HepG2 (cell line): ENCODE results near the gene TRAK1. TPM values are rescaled to one million over a fixed set of nuclear protein-coding genes. Genes with fewer than 3 reads are reported as not detected.

Experiments
- ATAC-seq: fragments of 200-7000 bp; cut with Tn5 transposase; 3 replicates; pipeline ENCODE4 v1.9.1; 2020; ENCODE audit warnings: mild to moderate bottlenecking, moderate library complexity
- BruUV-seq: library from RNA; stranded (reverse); fragments of 400-500 nt; replicated peaks from 2 replicates; lab custom pipeline; 2021; lab: Mats Ljungman, UMichigan
- CTCF ChIA-PET: fragments of 300-600 bp; formaldehyde crosslinking; extraction: SDS; loops from one replicate; lab custom pipeline; 2021; ENCODE audit warnings: low total read pairs, inconsistent platforms, low intra/inter-chr PET ratio; lab: Yijun Ruan, JAX
- POLR2A ChIA-PET: fragments of 350-600 bp; sonication (Branson Sonifier 250); formaldehyde crosslinking; loops from one replicate; lab custom pipeline; 2020; ENCODE audit warnings: antibody characterized with exemption, inconsistent platforms; lab: Yijun Ruan, JAX
- DNase-seq: peaks from one replicate; pipeline ENCODE4 v3.0.0-alpha.2; 2015; ENCODE audit warnings: low spot score
- FAIRE-seq: peaks from 3 replicates; lab custom pipeline; 2011; peaks lifted over from hg19 to GRCh38; lab: Jason Lieb, UNC
- H2AFZ ChIP-seq: one replicate; pipeline ENCODE4 v1.6.1; 2011; ENCODE audit warnings: low read length, inconsistent platforms
- H3K27ac ChIP-seq: fragments of 300-600 bp; 3 replicates; pipeline ENCODE4 v1.8.0; 2011; ENCODE audit warnings: mixed run types, mild to moderate bottlenecking, mixed read lengths, low read length, inconsistent platforms; ENCODE audit not compliant: insufficient read depth; ENCODE audit errors: extremely low read length
- H3K27me3 ChIP-seq, 2 experiments: fragments of 200-600 bp in 1 of 2; 2 replicates in 1 of 2; 3 replicates in 1 of 2; pipeline versions ENCODE4 v1.6.0 to v1.8.0; 2011; ENCODE audit warnings: low read length in 2 of 2, mild to moderate bottlenecking in 2 of 2, moderate library complexity in 2 of 2, inconsistent platforms in 1 of 2; ENCODE audit not compliant: insufficient read depth in 2 of 2, control insufficient read depth in 1 of 2
- H3K36me3 ChIP-seq, 2 experiments: fragments of 200-600 bp in 1 of 2; replicated peaks in 1 of 2; 2 replicates in 1 of 2; 3 replicates in 1 of 2; pipeline versions ENCODE4 v1.5.1 to v1.8.0; 2011; ENCODE audit warnings: low read length in 2 of 2, inconsistent platforms in 1 of 2; ENCODE audit not compliant: insufficient read depth in 2 of 2, control insufficient read depth in 1 of 2
- H3K4me1 ChIP-seq: 2 replicates; pipeline ENCODE4 v1.5.1; 2012; ENCODE audit warnings: low read length, inconsistent platforms; ENCODE audit not compliant: insufficient read depth
- H3K4me2 ChIP-seq: 2 replicates; pipeline ENCODE4 v1.6.0; 2011; ENCODE audit warnings: low read depth, low read length, inconsistent platforms
- H3K4me3 ChIP-seq, 3 experiments: fragments of 200-600 bp in 1 of 3; sonication (generic), shearing (Covaris generic) in 1 of 3; replicated peaks in 1 of 3; 2 replicates each; pipeline ENCODE4 v1.5.1; 2011 to 2016; ENCODE audit warnings: low read length in 3 of 3, inconsistent platforms in 2 of 3, low read depth in 2 of 3, mild to moderate bottlenecking in 2 of 3, control low read depth in 1 of 3, mixed read lengths in 1 of 3; ENCODE audit not compliant: insufficient read depth in 1 of 3
- H3K79me2 ChIP-seq: one replicate; pipeline ENCODE4 v1.6.1; 2011; ENCODE audit warnings: low read length, inconsistent platforms; ENCODE audit not compliant: insufficient read depth
- H3K9ac ChIP-seq: 2 replicates; pipeline ENCODE4 v1.6.0; 2011; ENCODE audit warnings: mild to moderate bottlenecking, low read depth, low read length, inconsistent platforms; ENCODE audit not compliant: insufficient read depth
- H3K9me3 ChIP-seq: 2 replicates; pipeline ENCODE4 v1.5.1; 2012; ENCODE audit warnings: mild to moderate bottlenecking, low read length
- H4K20me1 ChIP-seq: 2 replicates; pipeline ENCODE4 v1.6.0; 2011; ENCODE audit warnings: inconsistent platforms, mild to moderate bottlenecking, low read length, moderate library complexity; ENCODE audit not compliant: insufficient read depth
- AGO1 ChIP-seq: fragments of 200-400 bp; formaldehyde crosslinking; IDR thresholded peaks from 2 replicates; pipeline ENCODE4 v1.6.1; 2017; ENCODE audit warnings: mild to moderate bottlenecking, low read depth, low read length, moderate library complexity; ENCODE audit not compliant: poor library complexity, severe bottlenecking
- ETV5 ChIP-seq: IDR thresholded peaks from 2 replicates; pipeline ENCODE4 v1.6.1; 2018; ENCODE audit warnings: missing biosample characterization, missing genetic modification reagents, inconsistent platforms, borderline replicate concordance
- HOXA3 ChIP-seq: sonication (generic); formaldehyde crosslinking; IDR thresholded peaks from 2 replicates; pipeline ENCODE4 v1.5.0; 2020; ENCODE audit warnings: missing genetic modification reagents
- MAFF ChIP-seq: IDR thresholded peaks from 2 replicates; pipeline ENCODE4 v1.6.1; 2011; ENCODE audit warnings: low read depth, low read length, improper control_type of control experiment
- NFE2 ChIP-seq: sonication (generic); formaldehyde crosslinking; IDR thresholded peaks from 2 replicates; pipeline ENCODE4 v1.4.0; 2020; ENCODE audit warnings: missing genetic modification reagents
- NFE2L1 ChIP-seq: sonication (generic); formaldehyde crosslinking; IDR thresholded peaks from 2 replicates; pipeline ENCODE4 v1.4.0; 2020; ENCODE audit warnings: missing genetic modification reagents, mild to moderate bottlenecking, borderline replicate concordance
- RBM22 ChIP-seq: fragments of 200-400 bp; formaldehyde crosslinking; optimal IDR thresholded peaks from 2 replicates; pipeline ENCODE3; 2017; ENCODE audit warnings: mild to moderate bottlenecking, low read length, moderate library complexity
- RFXAP ChIP-seq: sonication (generic); formaldehyde crosslinking; IDR thresholded peaks from 2 replicates; pipeline ENCODE4 v1.4.0; 2020; ENCODE audit warnings: missing genetic modification reagents, borderline replicate concordance
- ZNF17 ChIP-seq: sonication (generic); formaldehyde crosslinking; IDR thresholded peaks from 2 replicates; pipeline ENCODE4 v1.5.0; 2020; ENCODE audit warnings: mild to moderate bottlenecking, missing genetic modification reagents
- ZNF180 ChIP-seq: sonication (generic); formaldehyde crosslinking; IDR thresholded peaks from 2 replicates; pipeline ENCODE4 v1.4.0; 2020; ENCODE audit warnings: low read depth, missing genetic modification reagents, borderline replicate concordance
- ZNF382 ChIP-seq: sonication (generic); formaldehyde crosslinking; IDR thresholded peaks from 2 replicates; pipeline ENCODE4 v1.5.0; 2020; ENCODE audit warnings: missing genetic modification reagents, mild to moderate bottlenecking, borderline replicate concordance
- ZNF597 ChIP-seq: sonication (generic); formaldehyde crosslinking; IDR thresholded peaks from 2 replicates; pipeline ENCODE4 v1.5.0; 2020; ENCODE audit warnings: missing genetic modification reagents
- ZNF674 ChIP-seq: sonication (generic); formaldehyde crosslinking; IDR thresholded peaks from 2 replicates; pipeline ENCODE4 v1.5.0; 2020; ENCODE audit warnings: low read depth, mild to moderate bottlenecking, missing genetic modification reagents
- ZNF746 ChIP-seq: sonication (generic); formaldehyde crosslinking; IDR thresholded peaks from 2 replicates; pipeline ENCODE4 v1.8.0; 2022; ENCODE audit warnings: mild to moderate bottlenecking, missing genetic modification reagents
- ZZZ3 ChIP-seq: sonication (generic); formaldehyde crosslinking; IDR thresholded peaks from 2 replicates; pipeline ENCODE4 v1.4.0; 2020; ENCODE audit warnings: missing genetic modification reagents, mild to moderate bottlenecking, borderline replicate concordance
- WGBS: methylation state at CpG from one replicate; pipeline ENCODE4 v1.1.6; 2017; ENCODE audit warnings: low lambda C conversion rate; 5-methylcytosine and 5-hydroxymethylcytosine counted together
- in situ Hi-C: cut with HindIII; loops from 2 replicates; pipeline ENCODE4 v1.10.0; 2017; ENCODE audit warnings: low pct_unique_long_range_greater_than_20kb; ENCODE audit not compliant: extremely low pct_ligation_motif_present
- intact Hi-C: fragments of 100-400 bp; cut with micrococcal nuclease; formaldehyde crosslinking; loops from one replicate; pipeline ENCODE4 v1.10.0; 2022; ENCODE audit not compliant: unreplicated experiment
- polyA plus RNA-seq, 8 experiments: library from polyadenylated mRNA; depleted of rRNA in 3 of 8; stranded (reverse) in 7 of 8; unstranded in 1 of 8; fragments of >200 nt; fragmentation: Illumina TruSeq in 4 of 8; extraction: Trizol in 4 of 8; gene quantifications; 2 replicates each; pipeline versions ENCODE4 v1.2.1 to v1.2.3, GENCODE V29; 2011 to 2016; ENCODE audit warnings: low read depth in 4 of 8, missing spikeins in 1 of 8, mixed read lengths in 1 of 8; ENCODE audit not compliant: insufficient read depth in 1 of 8
- total RNA-seq, 5 experiments: library from RNA; depleted of rRNA; stranded (reverse); fragments of >200 nt; fragmentation: Illumina TruSeq; extraction: Trizol; gene quantifications; 2 replicates each; pipeline ENCODE4 v1.2.3, GENCODE V29; 2016; ENCODE audit warnings: low read depth in 1 of 5

Gene TRAK1
- total and polyA plus RNA-seq, 2 of the 13 experiments (the other 11 are each of a cell fraction or from before 2014, with no cell fraction given): 20.5 to 46.6 TPM

GRCh38 chr3:42096796-42097565 is 5.8 kb downstream of the TRAK1 start:
- Histone ChIP-seq H3K4me1 (peaks cover 15% of the 10 kb centered on the region), H3K36me3 (peaks cover 4 to 6% of the 10 kb centered on the region in 2 experiments; a peak in 4 of 5 replicates), H3K27ac (no peak overlapping the region), H2AFZ (no peak overlapping the region), H4K20me1 (no peaks in the 10 kb centered on the region), H3K4me3 (no peak overlapping the region), H3K9ac (no peak overlapping the region)
- intact Hi-C loops: loop anchor here (5.0 kb wide), 1 partner anchor 100 kb away; no protein-coding TSS in a partner anchor
- in situ Hi-C loops: loop anchor here (5.0 kb wide), 1 partner anchor 205 kb away; no protein-coding TSS in a partner anchor
- BruUV-seq: no TSS peak
- ChIA-PET POLR2A (no interaction called here), CTCF (no interaction called here)
- TF ChIP-seq NFE2 (CRISPR knock-in tag) (no peak), ZNF17 (CRISPR knock-in tag) (no peak)
- TF ChIP-seq, all 625 proteins: peak for 0
- H3K79me2 ChIP-seq: no peaks in the 10 kb centered on the region
- FAIRE-seq (no peak), DNase-seq (no peak), ATAC-seq (no peak)
- WGBS: 89% methylated on average over 8 of the region's 8 CpGs
- no peaks in the 10 kb centered on the region for H3K27me3 ChIP-seq
- H3K4me2 ChIP-seq: no peak overlapping the region
- H3K9me3 ChIP-seq: peaks cover 3% of the 10 kb centered on the region; the same call in 1 of the 2 replicates

- TF ChIP-seq AGO1 (no peak), HOXA3 (no peak), NFE2L1 (CRISPR knock-in tag) (no peak), RFXAP (no peak), RBM22 (no peak), ZZZ3 (CRISPR knock-in tag) (no peak), ZNF597 (CRISPR knock-in tag) (no peak), MAFF (no peak), ZNF382 (no peak), ZNF180 (CRISPR knock-in tag) (no peak), ZNF746 (CRISPR knock-in tag) (no peak), ETV5 (CRISPR knock-in tag) (no peak), ZNF674 (CRISPR knock-in tag) (no peak)
- H3K9ac ChIP-seq: no peak overlapping the region
- no peaks in the 10 kb centered on the region for H3K9me3 ChIP-seq
- in situ Hi-C loops: loop anchor here (5.0 kb wide), 1 partner anchor 205 kb away; no protein-coding TSS in a partner anchor
- CTCF ChIA-PET: no interaction called here
- H3K36me3 ChIP-seq: peaks cover 4 to 6% of the 10 kb centered on the region in 2 experiments; a peak in 4 of 5 replicates
- H3K4me3 ChIP-seq: no peak overlapping the region
- H3K27me3 ChIP-seq: no peaks in the 10 kb centered on the region
- H3K79me2 ChIP-seq: no peaks in the 10 kb centered on the region
- intact Hi-C loops: loop anchor here (5.0 kb wide), 1 partner anchor 100 kb away; no protein-coding TSS in a partner anchor
- ATAC-seq (no peak), FAIRE-seq (no peak), DNase-seq (no peak)
- H2AFZ ChIP-seq: no peak overlapping the region
- no peaks in the 10 kb centered on the region for H4K20me1 ChIP-seq
- H3K4me2 ChIP-seq: no peak overlapping the region
- peaks cover 20% of the 10 kb centered on the region for H3K4me1 ChIP-seq
- no TSS peak for BruUV-seq
- 98% methylated on average over 3 of the region's 3 CpGs for WGBS
- H3K27ac ChIP-seq: no peak overlapping the region
- POLR2A ChIA-PET: no interaction called here
Observed at GRCh38 chr3:42097566-42097946, 6.4 kb downstream of the TRAK1 start.
